Thyroid gland (tissue), 4 donors: Measurements from ENCODE around the gene CYP19A1.

Source experiments
- CTCF ChIP-seq, 6 experiments: fragments of 200-600 bp in 3 of 6; fragments of 450-650 bp in 3 of 6; sonication (generic) in 3 of 6; IDR thresholded peaks; one replicate each; pipeline ENCODE4 v1.5.1; 2016 to 2019; ENCODE audit warnings: antibody characterized with exemption in 6 of 6, mild to moderate bottlenecking in 2 of 6, inconsistent platforms in 1 of 6, moderate library complexity in 1 of 6
- POLR2A ChIP-seq, 2 donors: fragments of 450-650 bp; IDR thresholded peaks; one replicate each; pipeline ENCODE4 v1.6.1; 2017; ENCODE audit warnings: antibody characterized with exemption in 2 of 2, mild to moderate bottlenecking in 2 of 2, moderate library complexity in 1 of 2

GRCh38 chr15:51191072-51191670 is 147.2 kb downstream of the CYP19A1 start:
- no peak for TF ChIP-seq POLR2A (IDR thresholded peaks at IDR 0.05)
- TF ChIP-seq CTCF (IDR thresholded peaks at IDR 0.05): no peak
